ENCODE measurements around the gene OTOF.

The OTOF gene

GRCh38 chr2:26450031-26450635 is 27.8 kb downstream of the OTOF start:
- no peak for DNase-seq (ENCODE audit: low spot score)

DNA sequence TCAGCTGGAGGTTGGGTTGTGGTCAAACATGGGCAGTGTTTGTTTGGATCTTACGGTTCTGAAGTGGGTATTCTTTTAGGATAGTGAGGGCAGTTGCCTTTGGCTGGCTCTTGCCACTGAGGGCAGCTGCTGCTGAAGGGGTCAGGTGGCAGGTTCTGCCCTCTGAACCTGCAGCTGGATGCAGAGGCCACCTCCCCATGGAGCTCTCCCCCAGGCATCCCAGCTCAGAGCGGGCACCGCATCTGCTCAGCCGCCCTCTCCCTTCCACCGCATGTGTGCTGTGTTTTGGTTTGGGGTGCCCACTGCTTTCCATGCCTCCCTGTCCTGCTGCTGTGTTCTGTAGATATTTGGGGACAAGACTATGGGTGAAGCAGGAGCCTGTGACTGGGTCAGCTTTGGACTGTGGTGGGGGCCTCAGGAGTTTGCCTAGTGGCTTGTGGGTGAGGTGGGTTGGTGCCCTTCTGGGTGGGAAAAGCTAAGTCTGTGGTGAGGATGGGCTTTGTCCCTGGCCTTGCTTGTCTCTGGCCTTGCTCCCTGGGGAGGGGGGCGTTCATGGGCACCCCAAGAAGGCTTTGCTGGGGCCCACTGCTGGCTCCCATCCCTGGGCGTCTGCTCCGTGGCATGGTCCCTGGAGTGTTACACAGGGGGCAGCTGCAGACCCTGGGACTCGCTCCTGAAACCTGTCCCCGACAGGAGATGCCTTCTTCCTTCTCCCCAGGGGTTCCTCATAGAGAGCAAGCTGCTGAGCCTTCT is 28.5 kb downstream of the OTOF start:
- DNase-seq (ENCODE audit: low spot score), result no peak

- DNase-seq (ENCODE audit: low spot score), result no peak
These were observed 29.3 kb downstream of the OTOF start for GRCh38 chr2:26448651-26449050.

- no peak for DNase-seq (ENCODE audit: low spot score)
These were observed 33.7 kb downstream of the OTOF start for GRCh38 chr2:26444236-26444635.

DNA sequence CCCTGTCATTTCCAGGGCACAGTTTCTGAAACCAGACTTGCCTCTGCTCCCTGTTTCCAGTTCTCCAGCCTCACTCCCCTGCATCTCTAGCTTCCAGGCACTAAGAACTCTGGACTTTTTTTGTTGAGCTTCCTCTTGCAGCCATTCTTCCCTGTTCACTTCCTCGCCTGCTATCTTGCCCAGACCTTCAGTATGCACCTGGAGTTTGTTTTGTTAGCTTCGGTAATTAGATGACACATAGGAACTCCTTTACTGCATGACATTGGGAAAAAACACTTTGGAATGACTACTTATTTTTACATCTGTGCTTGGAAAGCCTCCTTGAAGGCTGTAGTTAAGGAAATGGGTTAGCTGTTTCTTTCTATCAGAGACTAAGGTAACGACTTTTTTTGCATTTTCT is 35.2 kb downstream of the OTOF start:
- DNase-seq (ENCODE audit: low spot score), result no peak

- no peak for DNase-seq (ENCODE audit: low spot score)
These were observed 35.6 kb downstream of the OTOF start for GRCh38 chr2:26442301-26442700.

DNA sequence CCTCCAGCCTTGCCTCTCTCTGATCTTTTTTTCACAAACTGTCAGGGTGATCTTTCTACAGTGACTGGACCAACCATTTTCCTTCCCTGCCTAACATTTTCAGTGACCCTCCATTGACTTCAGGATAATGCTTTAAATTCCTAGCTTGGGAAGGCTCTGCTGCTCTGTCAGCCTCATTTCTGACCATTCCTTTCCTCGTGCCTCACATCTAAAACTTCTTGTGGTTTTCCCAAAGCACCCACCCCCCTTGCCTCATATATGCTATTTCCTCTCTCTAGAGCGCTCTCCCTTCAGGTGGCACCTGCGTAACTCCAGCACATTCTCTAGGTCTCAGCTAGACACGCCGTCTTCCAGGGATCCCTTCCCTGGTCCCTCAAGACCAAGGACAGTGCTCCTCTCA is 39.0 kb downstream of the OTOF start:
- DNase-seq (ENCODE audit: low spot score), result no peak

- no peak for DNase-seq (ENCODE audit: low spot score)
These were observed 39.4 kb downstream of the OTOF start for GRCh38 chr2:26438526-26438925.

GRCh38 chr2:26435106-26435505 is 42.8 kb downstream of the OTOF start:
- no peak for DNase-seq (ENCODE audit: low spot score)

DNA sequence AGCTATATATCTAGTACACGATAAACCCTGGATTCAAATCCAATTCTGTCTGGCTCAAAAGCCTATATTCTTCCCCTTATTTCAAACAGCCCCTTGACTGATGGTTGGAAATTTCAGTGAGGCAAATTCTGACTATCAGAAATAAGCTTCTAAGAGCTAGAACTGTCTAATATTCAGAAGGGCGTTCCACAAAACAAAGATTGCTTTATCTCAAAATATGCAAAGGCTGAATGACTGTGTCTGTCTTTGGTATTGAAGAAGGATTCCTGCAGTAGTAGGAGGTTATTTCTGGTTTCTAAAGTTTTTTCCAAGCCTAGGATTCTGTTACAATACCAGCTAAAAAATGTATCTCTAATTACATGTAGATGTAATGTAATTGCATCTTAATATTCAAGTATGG is 45.1 kb downstream of the OTOF start:
- no peak for DNase-seq (ENCODE audit: low spot score)

- no peak for DNase-seq (ENCODE audit: low spot score)
These were observed 45.6 kb downstream of the OTOF start for GRCh38 chr2:26432363-26432762.

DNA sequence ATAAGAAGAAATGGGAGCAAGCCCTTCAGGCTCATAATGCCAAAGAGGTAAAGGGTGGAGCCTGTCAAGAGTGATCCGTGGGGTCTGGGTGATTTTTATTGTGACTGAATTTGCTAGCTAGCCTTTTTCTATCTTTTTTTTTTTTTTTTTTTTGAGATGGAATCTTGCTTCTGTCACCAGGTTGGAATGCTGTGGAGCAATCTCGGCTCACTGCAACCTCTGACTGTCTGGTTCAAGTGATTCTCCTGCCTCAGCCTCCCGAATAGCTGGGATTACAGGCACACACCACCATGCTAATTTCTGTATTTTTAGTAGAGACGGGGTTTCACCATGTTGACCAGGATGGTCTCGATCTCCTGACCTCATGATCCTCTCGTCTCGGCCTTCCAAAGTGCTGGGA is 47.1 kb downstream of the OTOF start:
- no peak for DNase-seq (ENCODE audit: low spot score)

GRCh38 chr2:26429779-26430578 is 47.9 kb downstream of the OTOF start:
- DNase-seq (ENCODE audit: low spot score), result no peak

DNA sequence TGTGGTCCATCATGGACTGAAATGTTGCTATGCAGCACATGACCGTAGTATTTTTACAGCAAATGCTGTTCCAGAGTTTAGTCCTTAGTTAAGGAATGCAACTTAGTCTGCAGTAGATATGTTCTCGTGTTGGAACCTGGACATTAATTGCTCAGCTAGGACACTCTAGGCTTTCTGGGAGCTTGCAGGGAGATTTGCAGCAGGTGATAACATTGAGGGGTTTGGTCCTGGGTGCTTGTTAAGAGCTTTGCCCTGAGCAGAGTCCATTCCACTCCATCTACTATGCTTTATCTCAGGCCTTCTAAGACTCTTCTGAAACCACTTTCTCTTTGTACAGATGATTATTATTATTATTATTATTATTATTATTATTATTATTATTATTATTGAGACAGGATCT is 49.1 kb downstream of the OTOF start:
- no peak for DNase-seq (ENCODE audit: low spot score)

- no peak for DNase-seq (ENCODE audit: low spot score)
These were observed 53.7 kb downstream of the OTOF start for GRCh38 chr2:26424221-26424620.

DNA sequence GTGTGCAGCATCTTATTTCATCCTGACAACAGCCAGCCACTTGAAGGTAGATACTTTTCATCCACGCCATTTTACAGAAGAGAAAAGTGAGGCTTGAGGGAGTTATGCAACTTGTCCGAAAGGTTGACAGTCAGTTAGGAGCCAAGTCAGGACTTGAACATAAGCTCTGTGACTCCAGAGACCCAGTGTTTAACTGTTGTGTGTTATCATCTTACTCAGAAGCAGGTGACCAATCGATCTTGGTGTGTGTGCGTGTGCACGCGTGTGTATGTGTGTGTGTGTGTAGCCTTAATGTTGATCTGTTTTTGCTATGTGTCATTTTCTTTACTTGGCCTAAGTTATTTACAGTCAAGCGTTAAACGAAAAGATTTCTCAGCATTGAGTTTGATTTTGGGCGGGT is 54.2 kb downstream of the OTOF start:
- DNase-seq (ENCODE audit: low spot score), result no peak

GRCh38 chr2:26422947-26423629 is 54.8 kb downstream of the OTOF start:
- DNase-seq (ENCODE audit: low spot score), result no peak

GRCh38 chr2:26421961-26422360 is 56.0 kb downstream of the OTOF start:
- no peak for DNase-seq (ENCODE audit: low spot score)

DNA sequence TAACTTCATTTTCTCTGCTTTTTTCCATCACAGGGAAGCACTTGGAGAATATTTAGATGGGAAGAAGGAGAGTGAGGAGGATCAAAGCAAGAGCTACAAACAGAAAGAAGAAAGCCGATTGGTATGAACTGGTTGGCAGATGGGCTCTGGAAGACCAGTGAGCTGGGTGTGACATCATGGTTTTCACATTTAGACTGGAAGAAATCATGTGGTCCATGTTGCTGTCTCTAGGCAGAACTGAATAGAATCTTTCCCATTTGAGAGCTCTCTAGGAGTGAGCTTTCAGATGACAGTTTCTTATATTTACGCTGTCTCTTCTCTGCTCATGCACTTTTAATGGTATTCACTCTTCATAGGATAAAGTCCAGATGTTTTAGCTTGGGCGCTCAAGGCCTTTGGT is 63.6 kb downstream of the OTOF start:
- no peak for DNase-seq (ENCODE audit: low spot score)

GRCh38 chr2:26412091-26412673 is 65.7 kb downstream of the OTOF start:
- DNase-seq (ENCODE audit: low spot score), result no peak

GRCh38 chr2:26411419-26411818 is 66.5 kb downstream of the OTOF start:
- DNase-seq (ENCODE audit: low spot score), result no peak

DNA sequence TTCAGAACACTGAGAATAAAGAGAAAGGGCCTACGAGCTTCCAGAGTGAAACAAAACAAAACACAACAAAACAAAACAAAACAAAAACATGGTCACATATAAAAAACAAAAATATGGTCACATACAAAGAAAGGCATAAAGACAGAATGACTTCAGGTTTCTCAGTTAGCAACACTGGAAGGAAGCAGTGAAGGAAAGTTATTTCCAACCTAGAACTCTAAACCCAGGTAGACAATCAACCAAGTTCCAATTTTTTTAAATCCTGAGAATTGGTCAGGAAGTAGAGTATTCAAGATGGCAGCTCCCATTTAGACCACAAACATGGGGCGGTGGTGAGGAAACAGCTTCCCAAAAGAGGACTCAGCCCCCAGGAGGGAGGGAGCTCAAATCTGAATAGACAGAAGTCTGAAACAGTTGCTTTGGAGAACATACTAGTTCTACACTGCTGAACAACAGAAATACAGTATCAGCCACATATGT is 67.1 kb downstream of the OTOF start:
- DNase-seq (ENCODE audit: low spot score), result no peak
